ENCODE measurements around the gene LRRC4B.
A peak's percentile ranks its signal among the peaks of the same experiment; 100 is the strongest.

LRRC4B gene

GRCh38 chr19:50515168-50515561 lies 53.1 kb downstream of the LRRC4B start:
- no peak overlapping the region for H3K27ac ChIP-seq
- TF ChIP-seq, protein P1, sequence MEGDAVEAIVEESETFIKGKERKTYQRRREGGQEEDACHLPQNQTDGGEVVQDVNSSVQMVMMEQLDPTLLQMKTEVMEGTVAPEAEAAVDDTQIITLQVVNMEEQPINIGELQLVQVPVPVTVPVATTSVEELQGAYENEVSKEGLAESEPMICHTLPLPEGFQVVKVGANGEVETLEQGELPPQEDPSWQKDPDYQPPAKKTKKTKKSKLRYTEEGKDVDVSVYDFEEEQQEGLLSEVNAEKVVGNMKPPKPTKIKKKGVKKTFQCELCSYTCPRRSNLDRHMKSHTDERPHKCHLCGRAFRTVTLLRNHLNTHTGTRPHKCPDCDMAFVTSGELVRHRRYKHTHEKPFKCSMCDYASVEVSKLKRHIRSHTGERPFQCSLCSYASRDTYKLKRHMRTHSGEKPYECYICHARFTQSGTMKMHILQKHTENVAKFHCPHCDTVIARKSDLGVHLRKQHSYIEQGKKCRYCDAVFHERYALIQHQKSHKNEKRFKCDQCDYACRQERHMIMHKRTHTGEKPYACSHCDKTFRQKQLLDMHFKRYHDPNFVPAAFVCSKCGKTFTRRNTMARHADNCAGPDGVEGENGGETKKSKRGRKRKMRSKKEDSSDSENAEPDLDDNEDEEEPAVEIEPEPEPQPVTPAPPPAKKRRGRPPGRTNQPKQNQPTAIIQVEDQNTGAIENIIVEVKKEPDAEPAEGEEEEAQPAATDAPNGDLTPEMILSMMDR (conservative IDR thresholded peaks at IDR 0.05) = no peak
- TF ChIP-seq ZFX (IDR thresholded peaks at IDR 0.05) = no peak

- TF ChIP-seq, protein P1 (conservative IDR thresholded peaks at IDR 0.05) = no peak
- TF ChIP-seq ZFX (IDR thresholded peaks at IDR 0.05) = no peak
- H3K27ac ChIP-seq = no peak overlapping the region
Observed at GRCh38 chr19:50514346-50515167, 53.7 kb downstream of the LRRC4B start.

- H3K27ac ChIP-seq = no peak within 1 kb of the TSS
- TF ChIP-seq, protein P1 (conservative IDR thresholded peaks at IDR 0.05) = no peak
- TF ChIP-seq ZFX (IDR thresholded peaks at IDR 0.05) = no peak
Observed at GRCh38 chr19:50513746-50514345, 54.4 kb downstream of the LRRC4B start, which contains the start of gene ASPDH. Gene ASPDH (minus strand): TSS chr19:50513913. CDS start chr19:50513823, 90 bp downstream.

GRCh38 chr19:50512999-50513745 lies 55.1 kb downstream of the LRRC4B start:
- TF ChIP-seq, protein P1 (conservative IDR thresholded peaks at IDR 0.05) = no peak
- TF ChIP-seq ZFX (IDR thresholded peaks at IDR 0.05) = no peak
- H3K27ac ChIP-seq = no peak overlapping the region

- TF ChIP-seq, protein P1 (conservative IDR thresholded peaks at IDR 0.05) = no peak
- TF ChIP-seq ZFX (IDR thresholded peaks at IDR 0.05) = no peak
- H3K27ac ChIP-seq = no peak overlapping the region; the same call in 1 of the 2 replicates
Observed at GRCh38 chr19:50512112-50512998, 55.9 kb downstream of the LRRC4B start.

DNA sequence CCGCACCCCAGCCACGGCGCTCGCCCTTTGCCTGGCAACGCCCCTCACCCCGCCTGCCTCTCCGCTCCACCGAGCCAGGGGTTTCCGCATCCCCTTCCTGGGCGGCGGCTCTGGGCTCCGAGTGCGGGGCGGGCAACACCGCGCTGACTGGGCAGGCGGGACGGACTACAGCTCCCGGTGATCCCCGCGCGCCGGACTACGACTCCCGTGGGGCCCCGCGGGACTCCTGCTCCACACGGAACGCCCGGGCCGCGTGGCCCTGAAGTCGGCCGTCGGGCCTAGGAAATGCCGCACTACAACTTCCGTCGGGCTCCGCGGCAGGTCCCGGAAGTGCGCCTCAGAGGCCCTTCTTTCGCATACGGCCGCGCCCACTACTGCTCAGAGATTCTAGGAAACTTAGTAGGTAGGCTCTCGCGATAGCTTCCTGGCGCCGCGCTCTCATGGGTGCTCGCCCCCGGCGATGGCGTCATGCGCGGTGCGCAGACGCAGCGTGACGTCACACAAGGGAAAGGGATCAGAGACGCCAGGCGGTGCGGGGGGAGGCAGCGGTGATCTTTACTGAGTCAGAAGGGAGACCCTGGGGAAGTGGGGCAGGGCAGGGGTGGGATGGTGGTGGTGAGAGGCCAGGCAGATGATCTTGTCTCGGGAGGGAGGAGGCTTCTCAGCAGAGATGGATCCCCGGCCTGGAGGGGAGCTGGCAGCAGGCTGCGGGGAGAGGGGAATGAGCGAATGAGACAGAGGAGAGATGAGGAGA lies 57.0 kb downstream of the LRRC4B start, which contains the start of gene JOSD2:
TSS of gene JOSD2 (minus strand) at position 123 of the 754 bp plus-strand sequence. CDS start 760 bp downstream, outside the sequence.
- peak; percentile 42; the same call in 1 of the 2 replicates for TF ChIP-seq ZFX (IDR thresholded peaks at IDR 0.05)
- TF ChIP-seq, protein P1 (conservative IDR thresholded peaks at IDR 0.05) = no peak
- peak within 1 kb of the TSS; percentile 57 for H3K27ac ChIP-seq

Measured in C4-2B (cell line).